Activated T-cell treated with anti-CD3 and anti-CD28 coated beads, Interleukin-2, amount 50 U/mL, for 24 hours (primary cell): ENCODE results near the gene DGCR6.
"Not testable (repeated sequence)": the region's sequence is repeated elsewhere in the genome, so short reads cannot be mapped to it uniquely, and the experiment has no call there.

ENCODE experiments used
- DNase-seq: peaks from one replicate; pipeline ENCODE4 v3.0.0-alpha.2; 2020
- H3K27ac Mint-ChIP-seq: 2 replicates; pipeline ENCODE4 v1.8.0; 2020; ENCODE audit warnings: mild to moderate bottlenecking, mixed read lengths
- H3K27me3 Mint-ChIP-seq: 2 replicates; pipeline ENCODE4 v1.8.0; 2020; ENCODE audit warnings: mixed read lengths
- H3K36me3 Mint-ChIP-seq: 2 replicates; pipeline ENCODE4 v1.8.0; 2020; ENCODE audit warnings: low read depth, mixed read lengths
- H3K4me1 Mint-ChIP-seq: 2 replicates; pipeline ENCODE4 v1.8.0; 2020; ENCODE audit warnings: low read depth, mixed read lengths
- H3K4me3 Mint-ChIP-seq: 2 replicates; pipeline ENCODE4 v1.8.0; 2020; ENCODE audit warnings: mild to moderate bottlenecking, moderate library complexity, mixed read lengths
- H3K9me3 Mint-ChIP-seq: 2 replicates; pipeline ENCODE4 v1.8.0; 2020; ENCODE audit warnings: mixed read lengths

Gene DGCR6

DNA sequence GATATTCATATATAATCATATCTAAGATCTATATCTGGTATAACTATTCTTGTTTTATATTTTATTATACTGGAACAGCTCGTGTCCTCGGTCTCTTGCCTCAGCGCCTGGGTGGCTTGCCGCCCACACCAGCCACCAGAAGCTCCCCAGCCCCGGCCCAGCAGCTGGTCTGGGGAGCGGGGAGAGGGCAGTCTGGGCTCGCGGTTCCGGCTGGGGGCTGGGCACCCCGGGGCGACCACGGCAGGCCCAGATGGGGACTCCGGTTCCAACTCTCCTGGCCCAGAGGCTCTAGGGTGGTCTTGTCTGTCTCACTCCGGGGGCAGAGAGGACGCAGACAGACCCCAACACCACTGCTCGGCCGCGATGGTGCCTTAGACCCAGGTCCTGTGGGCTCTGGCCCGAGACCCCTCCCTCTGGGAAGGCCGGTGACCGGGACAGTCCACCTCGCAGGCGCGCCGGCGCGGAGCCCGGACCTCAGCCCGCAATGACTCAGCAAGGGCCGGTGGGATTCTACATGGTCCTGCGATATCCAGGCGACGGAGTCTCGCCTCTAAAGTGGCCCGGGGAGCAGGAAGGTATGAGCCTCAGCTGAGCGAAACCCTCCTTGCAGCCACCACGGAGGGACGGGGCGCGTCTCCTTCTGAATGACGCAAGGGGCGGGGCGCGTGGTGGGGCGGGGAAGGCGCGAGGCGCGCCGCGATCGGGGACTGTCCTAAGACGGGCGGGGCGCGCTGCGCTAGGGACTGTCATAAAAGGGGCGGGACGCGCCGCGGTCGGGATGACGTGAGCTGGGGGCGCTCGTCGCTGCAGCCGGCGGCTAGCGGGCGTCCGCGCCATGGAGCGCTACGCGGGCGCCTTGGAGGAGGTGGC lies at the start of gene DGCR6:
TSS of gene DGCR6 (plus strand) at position 781 of the 870 bp plus-strand sequence. CDS start at position 836, 55 bp downstream.
- Mint-ChIP-seq H3K4me3 (no peak within 1 kb of the TSS), H3K27me3 (no peaks in the 10 kb centered on the region), H3K9me3 (no peaks in the 10 kb centered on the region), H3K27ac (no peak within 1 kb of the TSS), H3K4me1 (no peaks in the 10 kb centered on the region), H3K36me3 (no peaks in the 10 kb centered on the region)
- peak; percentile 31 for DNase-seq

DNA sequence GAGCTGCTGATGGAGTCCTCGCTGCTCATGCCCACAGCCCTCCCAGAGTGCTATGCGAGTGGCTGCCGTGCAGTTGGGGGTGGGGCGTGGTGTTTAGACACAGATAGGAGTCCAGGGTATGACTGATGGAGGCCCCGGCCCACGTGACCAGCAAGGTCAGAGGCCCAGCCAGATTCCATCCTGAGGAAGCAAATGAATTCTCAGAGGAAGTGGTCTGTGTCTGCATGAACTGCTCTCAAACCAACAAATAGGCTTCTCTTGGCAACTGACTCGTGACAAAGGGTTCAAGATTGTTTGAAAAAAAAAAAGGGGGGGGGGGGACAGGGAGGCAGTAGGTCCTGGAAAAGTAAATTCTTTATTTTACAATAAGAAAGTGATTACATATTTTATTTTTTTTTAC lies 46.8 kb upstream of the DGCR6 start:
- DNase-seq, H3K9me3 Mint-ChIP-seq, H3K36me3 Mint-ChIP-seq, H3K4me3 Mint-ChIP-seq, H3K4me1 Mint-ChIP-seq, H3K27me3 Mint-ChIP-seq, H3K27ac Mint-ChIP-seq: not testable (repeated sequence)

GRCh38 chr22:18881260-18881659 lies 24.9 kb upstream of the DGCR6 start:
- H3K4me3 Mint-ChIP-seq, H3K9me3 Mint-ChIP-seq, H3K27me3 Mint-ChIP-seq, H3K4me1 Mint-ChIP-seq, H3K36me3 Mint-ChIP-seq, H3K27ac Mint-ChIP-seq: not testable (repeated sequence)
- DNase-seq = peak; percentile 71

DNA sequence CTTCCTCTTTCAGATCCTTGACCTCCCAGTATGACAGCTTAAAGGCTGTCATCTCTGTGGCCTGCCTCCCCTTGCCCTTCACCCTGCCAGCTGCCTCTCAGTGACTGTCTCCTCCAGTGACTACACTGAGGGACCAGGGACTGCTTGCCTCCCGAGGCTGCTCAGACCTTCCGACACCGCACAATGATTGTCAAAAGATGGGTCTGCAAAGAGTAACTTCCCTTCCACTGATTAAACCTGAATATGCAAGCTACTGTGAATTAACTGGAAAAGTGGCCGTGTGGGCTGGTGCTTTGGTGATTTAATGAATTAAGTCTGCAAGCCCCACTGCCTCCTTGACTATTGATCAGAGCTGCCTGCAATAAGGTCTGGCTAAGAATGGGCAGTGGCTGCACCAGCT lies 21.7 kb upstream of the DGCR6 start:
- H3K27ac Mint-ChIP-seq, H3K27me3 Mint-ChIP-seq: not testable (repeated sequence)

GRCh38 chr22:18888115-18888514 lies 18.0 kb upstream of the DGCR6 start:
- DNase-seq = no peak

More for the DNA sequence above, 21.7 kb upstream of the DGCR6 start:
- not testable (repeated sequence) for H3K4me1 Mint-ChIP-seq, H3K4me3 Mint-ChIP-seq, DNase-seq, H3K9me3 Mint-ChIP-seq, H3K36me3 Mint-ChIP-seq

DNA sequence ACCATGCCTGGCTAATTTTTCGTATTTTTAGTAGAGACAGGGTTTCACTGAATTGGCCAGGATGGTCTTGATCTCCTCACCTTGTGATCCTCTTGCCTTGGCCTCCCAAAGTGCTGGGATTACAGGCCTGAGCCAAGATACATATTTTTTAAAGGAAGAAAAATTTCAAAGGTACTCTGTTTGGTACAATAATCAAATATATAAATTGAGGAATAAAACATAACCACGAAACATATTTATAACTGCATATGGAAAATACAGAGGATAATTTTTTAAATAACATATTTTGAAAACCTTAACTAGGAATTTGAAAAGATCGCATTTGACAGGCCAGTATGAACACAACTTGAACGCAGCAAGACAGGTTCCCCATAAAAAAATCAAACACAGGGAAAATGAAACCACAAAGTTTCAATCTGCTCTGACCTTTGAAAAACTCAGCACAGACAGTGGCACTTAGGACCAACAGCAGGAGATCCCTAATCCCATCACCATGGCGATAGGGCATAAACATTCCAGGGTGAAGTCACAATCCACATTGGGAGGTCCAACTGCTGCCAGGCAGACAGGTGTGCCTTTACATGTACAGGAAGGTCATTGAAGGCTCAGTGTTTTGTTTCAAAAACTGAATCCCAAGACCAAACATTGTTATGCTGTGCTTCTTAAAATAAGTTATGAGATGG lies 15.5 kb upstream of the DGCR6 start:
- H3K4me1 Mint-ChIP-seq, DNase-seq, H3K27ac Mint-ChIP-seq, H3K36me3 Mint-ChIP-seq, H3K4me3 Mint-ChIP-seq, H3K9me3 Mint-ChIP-seq, H3K27me3 Mint-ChIP-seq: not testable (repeated sequence)

More at GRCh38 chr22:18888115-18888514, 18.0 kb upstream of the DGCR6 start:
- H3K9me3 Mint-ChIP-seq = no peaks in the 10 kb centered on the region
- H3K36me3 Mint-ChIP-seq = no peaks in the 10 kb centered on the region
- no peaks in the 10 kb centered on the region for H3K4me1 Mint-ChIP-seq
- H3K4me3 Mint-ChIP-seq = no peak overlapping the region
- H3K27ac Mint-ChIP-seq = no peak overlapping the region
- no peaks in the 10 kb centered on the region for H3K27me3 Mint-ChIP-seq

DNA sequence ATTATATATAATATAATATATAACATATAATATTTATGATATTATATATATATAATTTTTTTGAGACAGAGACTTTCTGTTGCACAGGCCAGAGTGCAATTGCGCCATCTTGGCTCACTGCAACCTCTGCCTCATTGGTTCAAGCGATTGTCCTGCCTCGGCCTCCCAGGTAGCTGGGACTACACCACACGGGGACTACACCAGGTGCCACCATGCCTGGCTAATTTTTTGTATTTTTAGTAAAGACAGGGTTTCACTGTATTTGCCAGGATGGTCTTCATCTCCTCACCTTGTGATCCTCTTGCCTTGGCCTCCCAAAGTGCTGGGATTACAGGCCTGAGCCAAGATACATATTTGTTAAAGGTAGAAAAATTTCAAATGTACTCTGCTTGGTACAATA lies 12.3 kb upstream of the DGCR6 start:
- not testable (repeated sequence) for H3K27ac Mint-ChIP-seq, H3K4me3 Mint-ChIP-seq, H3K4me1 Mint-ChIP-seq, H3K36me3 Mint-ChIP-seq, H3K27me3 Mint-ChIP-seq, DNase-seq, H3K9me3 Mint-ChIP-seq

GRCh38 chr22:18896037-18896657 lies 10.0 kb upstream of the DGCR6 start:
- H3K4me3 Mint-ChIP-seq, H3K4me1 Mint-ChIP-seq, H3K27me3 Mint-ChIP-seq, H3K9me3 Mint-ChIP-seq, H3K36me3 Mint-ChIP-seq, DNase-seq, H3K27ac Mint-ChIP-seq: not testable (repeated sequence)

GRCh38 chr22:18906410-18906745 lies 258 bp downstream of the DGCR6 start:
- DNase-seq, H3K27ac Mint-ChIP-seq, H3K27me3 Mint-ChIP-seq, H3K36me3 Mint-ChIP-seq, H3K4me3 Mint-ChIP-seq, H3K9me3 Mint-ChIP-seq, H3K4me1 Mint-ChIP-seq: not testable (repeated sequence)

DNA sequence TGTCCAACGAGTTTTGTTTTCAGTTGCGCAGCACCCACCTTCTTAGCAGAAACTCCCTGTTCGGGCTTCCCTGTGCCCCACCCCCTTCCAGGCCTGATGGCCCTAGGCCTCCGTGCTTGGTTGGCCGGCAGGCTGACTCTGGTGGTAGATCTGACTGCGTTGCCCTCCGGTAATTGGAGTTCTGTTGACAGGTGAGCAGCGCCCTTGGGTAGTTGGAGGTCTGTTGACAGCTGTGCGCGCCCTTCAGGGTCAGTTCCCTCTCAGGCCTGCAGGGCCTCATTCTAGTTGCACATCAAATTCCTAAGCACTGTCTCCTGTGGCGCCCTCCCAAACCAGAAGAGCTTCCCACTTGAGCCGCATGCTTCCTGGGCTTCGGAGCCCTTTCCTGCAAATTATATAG lies 776 bp downstream of the DGCR6 start:
- Mint-ChIP-seq H3K36me3 (no peaks in the 10 kb centered on the region), H3K9me3 (no peaks in the 10 kb centered on the region), H3K4me1 (no peaks in the 10 kb centered on the region), H3K27ac (no peak overlapping the region), H3K27me3 (no peaks in the 10 kb centered on the region), H3K4me3 (no peak overlapping the region)
- DNase-seq = no peak

- Mint-ChIP-seq H3K36me3 (no peaks in the 10 kb centered on the region), H3K9me3 (no peaks in the 10 kb centered on the region), H3K27me3 (no peaks in the 10 kb centered on the region), H3K27ac (no peak overlapping the region), H3K4me1 (no peaks in the 10 kb centered on the region), H3K4me3 (no peak overlapping the region)
- DNase-seq = no peak
Measured at GRCh38 chr22:18909556-18909955, 3.4 kb downstream of the DGCR6 start.

GRCh38 chr22:18911535-18911934 lies 5.4 kb downstream of the DGCR6 start:
- H3K27ac Mint-ChIP-seq, H3K9me3 Mint-ChIP-seq, H3K27me3 Mint-ChIP-seq, H3K36me3 Mint-ChIP-seq, H3K4me1 Mint-ChIP-seq, DNase-seq, H3K4me3 Mint-ChIP-seq: not testable (repeated sequence)

GRCh38 chr22:18912264-18912946 lies 6.3 kb downstream of the DGCR6 start:
- not testable (repeated sequence) for H3K9me3 Mint-ChIP-seq, DNase-seq, H3K27me3 Mint-ChIP-seq, H3K27ac Mint-ChIP-seq, H3K4me1 Mint-ChIP-seq, H3K4me3 Mint-ChIP-seq, H3K36me3 Mint-ChIP-seq

GRCh38 chr22:18914558-18914957 lies 8.4 kb downstream of the DGCR6 start:
- not testable (repeated sequence) for H3K9me3 Mint-ChIP-seq, H3K27ac Mint-ChIP-seq, H3K36me3 Mint-ChIP-seq, H3K4me1 Mint-ChIP-seq, H3K4me3 Mint-ChIP-seq, H3K27me3 Mint-ChIP-seq, DNase-seq

DNA sequence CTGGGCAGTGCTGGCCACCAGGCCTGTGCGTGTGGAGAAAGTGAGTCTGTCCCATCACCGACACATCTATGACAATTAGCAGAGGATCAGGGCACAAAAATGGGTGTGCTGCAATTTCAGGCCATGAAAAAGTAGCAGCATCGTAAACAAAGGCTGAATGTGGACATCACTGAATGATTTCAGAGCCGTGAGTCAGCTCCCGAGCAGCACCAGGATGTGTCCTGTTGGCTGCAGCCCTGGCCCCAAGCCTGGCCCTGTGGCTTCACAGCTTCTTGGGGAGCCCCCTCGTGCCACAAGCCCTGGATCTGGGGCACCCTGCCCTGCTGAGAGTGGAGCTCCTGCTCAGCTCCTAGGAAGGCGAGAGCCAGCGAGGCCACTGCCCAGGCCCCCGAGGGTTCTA lies 9.4 kb downstream of the DGCR6 start:
- H3K9me3 Mint-ChIP-seq, H3K36me3 Mint-ChIP-seq, H3K4me3 Mint-ChIP-seq, H3K27ac Mint-ChIP-seq, H3K4me1 Mint-ChIP-seq, H3K27me3 Mint-ChIP-seq, DNase-seq: not testable (repeated sequence)
